NCI-H128 (cell line): Measurements from ENCODE around the gene RUNX2.

Experiments
- DNase-seq: peaks from one replicate; lab custom pipeline; 2025; ENCODE audit not compliant: unreplicated experiment; lab: John Stamatoyannopoulos, UW

RUNX2 gene

GRCh38 chr6:45609141-45609638 is 281.1 kb downstream of the RUNX2 start:
- no peak for DNase-seq

GRCh38 chr6:45610374-45610773 is 282.2 kb downstream of the RUNX2 start:
- no peak for DNase-seq

GRCh38 chr6:45610832-45611231 is 282.7 kb downstream of the RUNX2 start:
- DNase-seq = no peak

- no peak for DNase-seq
Observed at GRCh38 chr6:45611491-45611890, 283.4 kb downstream of the RUNX2 start.

- no peak for DNase-seq
Observed at GRCh38 chr6:45613656-45614055, 285.5 kb downstream of the RUNX2 start.

- DNase-seq = no peak
Observed at GRCh38 chr6:45614488-45615285, 286.6 kb downstream of the RUNX2 start.

- no peak for DNase-seq
Observed at GRCh38 chr6:45616209-45616608, 288.1 kb downstream of the RUNX2 start.

- DNase-seq = no peak
Observed at GRCh38 chr6:45617441-45617840, 289.3 kb downstream of the RUNX2 start.

GRCh38 chr6:45618259-45618658 is 290.1 kb downstream of the RUNX2 start:
- no peak for DNase-seq

GRCh38 chr6:45619211-45619760 is 291.2 kb downstream of the RUNX2 start:
- no peak for DNase-seq

GRCh38 chr6:45619994-45620471 is 291.9 kb downstream of the RUNX2 start:
- no peak for DNase-seq

- no peak for DNase-seq
Observed at GRCh38 chr6:45624228-45624627, 296.1 kb downstream of the RUNX2 start.

GRCh38 chr6:45625191-45625664 is 297.1 kb downstream of the RUNX2 start:
- DNase-seq = no peak

GRCh38 chr6:45626087-45626891 is 298.2 kb downstream of the RUNX2 start:
- DNase-seq = no peak

GRCh38 chr6:45630314-45630713 is 302.2 kb downstream of the RUNX2 start:
- no peak for DNase-seq

GRCh38 chr6:45630801-45631200 is 302.7 kb downstream of the RUNX2 start:
- no peak for DNase-seq

GRCh38 chr6:45631396-45631795 is 303.3 kb downstream of the RUNX2 start:
- DNase-seq = no peak

- DNase-seq = no peak
Observed at GRCh38 chr6:45633272-45633908, 305.3 kb downstream of the RUNX2 start.

- no peak for DNase-seq
Observed at GRCh38 chr6:45634231-45634630, 306.1 kb downstream of the RUNX2 start.

GRCh38 chr6:45635284-45635867 is 307.2 kb downstream of the RUNX2 start:
- no peak for DNase-seq

- DNase-seq = no peak
Observed at GRCh38 chr6:45637056-45637455, 308.9 kb downstream of the RUNX2 start.
